GM12801 (cell line): ENCODE measurements around the gene TMEFF1.

ENCODE experiments used
- CTCF ChIP-seq: IDR thresholded peaks from one replicate; pipeline ENCODE4 v1.5.1; 2011; ENCODE audit warnings: control low read depth; ENCODE audit not compliant: insufficient read length; ENCODE audit errors: extremely low read depth

Gene TMEFF1

GRCh38 chr9:100499460-100499859, 26.5 kb downstream of the TMEFF1 start:
- no peak for TF ChIP-seq CTCF

- no peak for TF ChIP-seq CTCF
Observed at GRCh38 chr9:100499866-100500265, 26.9 kb downstream of the TMEFF1 start.

GRCh38 chr9:100505564-100506159, 32.7 kb downstream of the TMEFF1 start:
- no peak for TF ChIP-seq CTCF

GRCh38 chr9:100511205-100511604, 38.3 kb downstream of the TMEFF1 start:
- TF ChIP-seq CTCF: no peak

GRCh38 chr9:100515578-100516494, 42.9 kb downstream of the TMEFF1 start:
- no peak for TF ChIP-seq CTCF

- TF ChIP-seq CTCF: no peak
Observed at GRCh38 chr9:100521282-100521681, 48.3 kb downstream of the TMEFF1 start.

- no peak for TF ChIP-seq CTCF
Observed at GRCh38 chr9:100525563-100525962, 52.6 kb downstream of the TMEFF1 start.
